ENCODE measurements around the gene GH1. TPM values are rescaled to one million over a fixed set of nuclear protein-coding genes. Genes with fewer than 3 reads are reported as not detected.
"Not testable (repeated sequence)": the region's sequence is repeated elsewhere in the genome, so short reads cannot be mapped to it uniquely, and the experiment has no call there.

Gene GH1
- polyA plus RNA-seq, 1 experiment = not detected

- Histone ChIP-seq H3K4me3 (ENCODE audit: low read depth, low read length) (no peak overlapping the region), H3K36me3 (ENCODE audit: control insufficient read depth, insufficient read depth, low read length) (no peaks in the 10 kb centered on the region), H3K27me3 (ENCODE audit: control insufficient read depth, insufficient read depth, low read length) (peaks cover 4% of the 10 kb centered on the region; the same call in 1 of the 2 replicates)
- DNase-seq (ENCODE audit: low read depth) = no peak
- ChIA-PET POLR2A (no interaction called here), CTCF (interaction anchor here (0.6 to 7.5 kb wide), 42 partner anchors 8 to 229 kb away, joined by 3 to 139 read pairs (median 5); partner anchors contain the start of genes CD79B, CSHL1, ERN1 and ICAM2)
- peak; percentile 92 for TF ChIP-seq CTCF (IDR thresholded peaks at IDR 0.05; ENCODE audit: insufficient read depth, low read depth, low read length)
These were observed 678 bp upstream of the GH1 start for GRCh38 chr17:63919311-63919723.

- Histone ChIP-seq H3K4me3 (ENCODE audit: low read depth, low read length) (no peak overlapping the region), H3K27me3 (ENCODE audit: control insufficient read depth, insufficient read depth, low read length) (peaks cover 5% of the 10 kb centered on the region), H3K36me3 (ENCODE audit: control insufficient read depth, insufficient read depth, low read length) (no peaks in the 10 kb centered on the region)
- POLR2A ChIA-PET = no interaction called here
- DNase-seq (ENCODE audit: low read depth) = no peak
- CTCF ChIA-PET = interaction anchor here (0.6 to 7.5 kb wide), 23 partner anchors 13 to 908 kb away, joined by 3 to 139 read pairs (median 16); partner anchors contain the start of genes CD79B, ERN1, ICAM2 and PRR29
- TF ChIP-seq CTCF (IDR thresholded peaks at IDR 0.05; ENCODE audit: insufficient read depth, low read depth, low read length) = 0 out of 2 replicates have a peak, but pooled peaks have one; percentile 16
These were observed 334 bp downstream of the GH1 start for GRCh38 chr17:63918305-63918704.

- POLR2A ChIA-PET = no interaction called here
- CTCF ChIA-PET = interaction anchor here (2.2 to 7.5 kb wide), 14 partner anchors 12 to 228 kb away, joined by 9 to 139 read pairs (median 28); partner anchors contain the start of genes CD79B, ERN1 and ICAM2
- Histone ChIP-seq H3K27me3 (ENCODE audit: control insufficient read depth, insufficient read depth, low read length) (peaks cover 6% of the 10 kb centered on the region), H3K36me3 (ENCODE audit: control insufficient read depth, insufficient read depth, low read length) (no peaks in the 10 kb centered on the region), H3K4me3 (ENCODE audit: low read depth, low read length) (no peak overlapping the region)
- no peak for TF ChIP-seq CTCF (IDR thresholded peaks at IDR 0.05; ENCODE audit: insufficient read depth, low read depth, low read length)
- DNase-seq (ENCODE audit: low read depth) = no peak
These were observed 993 bp downstream of the GH1 start for GRCh38 chr17:63917646-63918045.

- H3K4me3 ChIP-seq (ENCODE audit: low read depth, low read length); DNase-seq (ENCODE audit: low read depth); POLR2A ChIA-PET; H3K36me3 ChIP-seq (ENCODE audit: control insufficient read depth, insufficient read depth, low read length); H3K27me3 ChIP-seq (ENCODE audit: control insufficient read depth, insufficient read depth, low read length): not testable (repeated sequence)
- CTCF ChIA-PET = interaction anchor here (2.7 to 7.5 kb wide), 7 partner anchors 12 to 217 kb away, joined by 18 to 139 read pairs (median 50); partner anchors contain the start of gene ICAM2
These were observed 1.4 kb downstream of the GH1 start for GRCh38 chr17:63917206-63917605.

GRCh38 chr17:63916566-63917185, 2.0 kb downstream of the GH1 start:
- peaks cover 6% of the 10 kb centered on the region for H3K27me3 ChIP-seq (ENCODE audit: control insufficient read depth, insufficient read depth, low read length)
- DNase-seq (ENCODE audit: low read depth) = no peak
- no peak for TF ChIP-seq CTCF (IDR thresholded peaks at IDR 0.05; ENCODE audit: insufficient read depth, low read depth, low read length)
- ChIA-PET CTCF (interaction anchor here (2.0 to 7.5 kb wide), 5 partner anchors 11 to 217 kb away, joined by 10 to 139 read pairs (median 53); no protein-coding TSS in a partner anchor), POLR2A (no interaction called here)
- H3K36me3 ChIP-seq (ENCODE audit: control insufficient read depth, insufficient read depth, low read length) = no peaks in the 10 kb centered on the region
- no peak overlapping the region for H3K4me3 ChIP-seq (ENCODE audit: low read depth, low read length)

GRCh38 chr17:63915753-63916152, 2.9 kb downstream of the GH1 start:
- DNase-seq (ENCODE audit: low read depth); H3K4me3 ChIP-seq (ENCODE audit: low read depth, low read length); H3K27me3 ChIP-seq (ENCODE audit: control insufficient read depth, insufficient read depth, low read length); H3K36me3 ChIP-seq (ENCODE audit: control insufficient read depth, insufficient read depth, low read length); POLR2A ChIA-PET: not testable (repeated sequence)
- CTCF ChIA-PET = interaction anchor here (0.7 to 7.5 kb wide), 4 partner anchors 12 to 218 kb away, joined by 3 to 139 read pairs (median 32); no protein-coding TSS in a partner anchor
